ENCODE measurements around the gene RARRES2. TPM values are rescaled to one million over a fixed set of nuclear protein-coding genes. Genes with fewer than 3 reads are reported as not detected.

The RARRES2 gene
- total RNA-seq, 2 experiments from 2014 or later, result not detected

- Mint-ChIP-seq H3K36me3 (ENCODE audit: low read depth) (no peaks in the 10 kb centered on the region), H3K4me1 (ENCODE audit: low read depth) (peaks cover 50% of the 10 kb centered on the region), H3K27ac (peak overlapping the region; percentile 88), H3K4me3 (peak overlapping the region; percentile 69), H3K27me3 (no peaks in the 10 kb centered on the region), H3K9me3 (no peaks in the 10 kb centered on the region)
- no peak for TF ChIP-seq CTCF (IDR thresholded peaks at IDR 0.05)
- Histone ChIP-seq H3K27me3 (ENCODE audit: control insufficient read depth in 1 of 2, insufficient read depth in 2 of 2, low read length in 2 of 2) (no peaks in the 10 kb centered on the region), H3K27ac (ENCODE audit: low read depth in 1 of 2, low read length in 2 of 2) (peak overlapping the region; percentile 14 to 33), H3K4me3 (ENCODE audit: low read length) (no peak overlapping the region), H3K36me3 (ENCODE audit: insufficient read depth, low read length) (no peaks in the 10 kb centered on the region), H3K4me1 (ENCODE audit: insufficient read depth, low read length) (peaks cover 28% of the 10 kb centered on the region), H3K9me3 (ENCODE audit: control insufficient read depth in 1 of 2, insufficient read depth in 1 of 2, low read length in 2 of 2) (no peaks in the 10 kb centered on the region)
- DNase-seq (peak in 2 of 14 experiments; percentile 11 to 46), ATAC-seq (ENCODE audit: poor library complexity) (peak; percentile 24)
- ChIA-PET CTCF (interaction anchor here (0.8 to 4.1 kb wide), 5 partner anchors 9 to 210 kb away, joined by 3 to 30 read pairs (median 7); a partner anchor contains a TSS), POLR2A (interaction anchor here (0.6 to 1.8 kb wide), 7 partner anchors 8 to 91 kb away, joined by 3 to 16 read pairs (median 5); partner anchors contain the start of gene REPIN1)
- intact Hi-C loops (cut with DNase I, micrococcal nuclease), result loop anchor here (1.0 to 10.0 kb wide), 7 partner anchors 10 to 399 kb away; partner anchors contain the start of genes ZNF775 (in 2 of the 2) and REPIN1 (in 1 of the 2)
Observed at GRCh38 chr7:150357771-150358427, 16.5 kb upstream of the RARRES2 start.

GRCh38 chr7:150357270-150357669 lies 15.8 kb upstream of the RARRES2 start:
- ChIA-PET CTCF (interaction anchor here (1.4 to 4.1 kb wide), 5 partner anchors 10 to 92 kb away, joined by 4 to 30 read pairs (median 8); a partner anchor contains a TSS), POLR2A (interaction anchor here (1.0 to 1.8 kb wide), 6 partner anchors 9 to 92 kb away, joined by 3 to 16 read pairs (median 6); partner anchors contain the start of gene REPIN1)
- Mint-ChIP-seq H3K36me3 (ENCODE audit: low read depth) (no peaks in the 10 kb centered on the region), H3K27ac (peak overlapping the region; percentile 88), H3K27me3 (no peaks in the 10 kb centered on the region), H3K4me3 (peak overlapping the region; percentile 69), H3K9me3 (no peaks in the 10 kb centered on the region), H3K4me1 (ENCODE audit: low read depth) (peaks cover 46% of the 10 kb centered on the region)
- Histone ChIP-seq H3K9me3 (ENCODE audit: control insufficient read depth in 1 of 2, insufficient read depth in 1 of 2, low read length in 2 of 2) (no peaks in the 10 kb centered on the region), H3K4me1 (ENCODE audit: insufficient read depth, low read length) (peaks cover 28% of the 10 kb centered on the region), H3K27ac (ENCODE audit: low read depth in 1 of 2, low read length in 2 of 2) (peak overlapping the region in 1 of 2 donors; percentile 50), H3K27me3 (ENCODE audit: control insufficient read depth in 1 of 2, insufficient read depth in 2 of 2, low read length in 2 of 2) (no peaks in the 10 kb centered on the region), H3K4me3 (ENCODE audit: low read length) (no peak overlapping the region), H3K36me3 (ENCODE audit: insufficient read depth, low read length) (no peaks in the 10 kb centered on the region)
- ATAC-seq (ENCODE audit: poor library complexity) (peak; percentile 94), DNase-seq (peak; percentile 44 to 87 (median 72))
- intact Hi-C loops (cut with DNase I, micrococcal nuclease), result loop anchor here (1.0 to 10.0 kb wide), 7 partner anchors 11 to 400 kb away; partner anchors contain the start of genes ZNF775 (in 2 of the 2) and REPIN1 (in 1 of the 2)
- no peak for TF ChIP-seq CTCF (IDR thresholded peaks at IDR 0.05)

- Histone ChIP-seq H3K27me3 (ENCODE audit: control insufficient read depth in 1 of 2, insufficient read depth in 2 of 2, low read length in 2 of 2) (no peaks in the 10 kb centered on the region), H3K27ac (ENCODE audit: low read depth in 1 of 2, low read length in 2 of 2) (no peak overlapping the region), H3K4me1 (ENCODE audit: insufficient read depth, low read length) (peaks cover 28% of the 10 kb centered on the region), H3K36me3 (ENCODE audit: insufficient read depth, low read length) (no peaks in the 10 kb centered on the region), H3K4me3 (ENCODE audit: low read length) (no peak overlapping the region), H3K9me3 (ENCODE audit: control insufficient read depth in 1 of 2, insufficient read depth in 1 of 2, low read length in 2 of 2) (no peaks in the 10 kb centered on the region)
- H3K27ac Mint-ChIP-seq, result peak overlapping the region; percentile 34
- H3K27me3 Mint-ChIP-seq, result no peaks in the 10 kb centered on the region
- ATAC-seq (ENCODE audit: poor library complexity) (no peak), DNase-seq (peak in 4 of 14 experiments; percentile 46 to 78 (median 68))
- peak overlapping the region; percentile 25 for H3K4me3 Mint-ChIP-seq
- intact Hi-C loops (cut with DNase I, micrococcal nuclease), result loop anchor here (1.0 to 10.0 kb wide), 6 partner anchors 22 to 401 kb away; partner anchors contain the start of gene ZNF775 (in 1 of the 2)
- no peaks in the 10 kb centered on the region for H3K36me3 Mint-ChIP-seq (ENCODE audit: low read depth)
- H3K4me1 Mint-ChIP-seq (ENCODE audit: low read depth), result peaks cover 37% of the 10 kb centered on the region
- ChIA-PET POLR2A (interaction anchor here (0.6 to 2.3 kb wide), 4 partner anchors 12 to 50 kb away, joined by 3 to 7 read pairs (median 5); partner anchors contain the start of gene REPIN1), CTCF (interaction anchor here (0.6 to 4.1 kb wide), 5 partner anchors 10 to 125 kb away, joined by 3 to 30 read pairs (median 7); a partner anchor contains a TSS)
- TF ChIP-seq CTCF (IDR thresholded peaks at IDR 0.05), result peak; percentile 75
- no peaks in the 10 kb centered on the region for H3K9me3 Mint-ChIP-seq
Observed at GRCh38 chr7:150356265-150356897, 15.0 kb upstream of the RARRES2 start.
